ENCODE measurements around the gene SSBP3.

The SSBP3 gene

DNA sequence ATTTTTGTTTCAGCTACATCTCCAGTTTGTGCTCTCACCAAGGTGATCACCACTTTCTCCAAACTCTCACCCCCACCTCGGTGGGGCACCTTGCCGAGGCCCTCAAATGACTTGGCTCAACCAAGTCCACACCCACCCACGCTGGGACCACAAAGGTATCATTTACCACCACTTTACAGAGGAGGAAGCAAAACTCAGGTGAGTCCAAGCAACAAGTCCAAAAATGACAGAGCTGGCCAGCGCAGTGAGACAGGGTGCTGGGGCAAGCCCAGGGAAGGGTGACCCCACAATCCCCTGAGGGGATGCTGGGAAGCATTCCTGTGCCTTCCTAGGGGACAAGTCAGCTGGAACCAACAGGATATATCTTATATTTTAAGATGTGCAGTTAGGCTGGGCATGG lies 24.7 kb downstream of the SSBP3 start:
- peaks cover 11 to 95% (median 37%) of the 10 kb centered on the region in 11 experiments; a peak in 15 of 22 replicates for H4K20me1 ChIP-seq
- no peaks in the 10 kb centered on the region for H3K27me3 ChIP-seq
- peak overlapping the region in 4 of 11 experiments; percentile 17 to 40 (median 24); a peak in 4 of 22 replicates for H3K4me2 ChIP-seq
- H3K36me3 ChIP-seq = peaks cover 20 to 68% (median 37%) of the 10 kb centered on the region in 11 experiments; a peak in 21 of 22 replicates
- H3K9me3 ChIP-seq (replicated peaks in 1 of 11) = no peaks in the 10 kb centered on the region
- H3K9ac ChIP-seq = no peak overlapping the region
- H3K4me3 ChIP-seq = no peak overlapping the region
- H3K4me1 ChIP-seq = peaks cover 50 to 69% (median 63%) of the 10 kb centered on the region in 10 experiments
- no peak overlapping the region for H3K27ac ChIP-seq
- no peak for TF ChIP-seq Cebpa-rat (IDR thresholded peaks at IDR 0.05)

DNA sequence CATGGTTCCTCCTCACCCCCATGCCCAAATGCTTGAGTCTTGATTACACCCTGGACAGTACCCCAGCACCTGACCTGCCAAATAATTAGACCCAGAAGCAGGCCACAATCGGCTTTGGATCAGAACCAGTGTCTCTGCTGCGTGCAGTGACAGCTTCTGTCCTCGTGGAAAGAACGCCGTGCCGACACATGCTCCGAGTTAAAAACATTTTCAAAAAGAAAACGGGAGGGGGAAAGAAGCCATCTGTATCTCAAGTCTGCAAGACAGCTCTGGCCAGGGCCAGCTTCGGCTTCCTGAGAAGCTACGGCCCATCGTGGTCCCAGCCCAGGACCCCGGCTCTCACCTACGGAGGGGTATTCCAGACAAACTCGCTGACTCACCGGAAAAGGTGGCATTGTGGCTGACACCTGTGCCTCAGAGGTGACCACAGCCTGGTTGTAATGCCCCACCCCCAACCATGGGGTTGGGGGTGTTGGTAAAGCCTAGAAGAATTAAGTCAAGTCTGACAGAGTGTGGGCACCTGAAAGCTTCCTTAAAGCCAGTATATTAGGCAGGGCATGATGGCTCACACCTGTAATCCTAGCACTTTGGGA lies 25.8 kb downstream of the SSBP3 start:
- Histone ChIP-seq H3K27ac (no peak overlapping the region; a peak in 1 of 22 replicates), H3K4me2 (no peak overlapping the region), H4K20me1 (peaks cover 1 to 95% (median 26%) of the 10 kb centered on the region in 11 experiments; a peak in 15 of 22 replicates), H3K4me1 (peaks cover 41 to 69% (median 59%) of the 10 kb centered on the region in 10 experiments), H3K9ac (no peak overlapping the region), H3K4me3 (no peak overlapping the region), H3K27me3 (no peaks in the 10 kb centered on the region), H3K9me3 (replicated peaks in 1 of 11) (no peaks in the 10 kb centered on the region), H3K36me3 (peaks cover 22 to 59% (median 34%) of the 10 kb centered on the region in 11 experiments; a peak in 20 of 22 replicates)
- TF ChIP-seq Cebpa-rat (IDR thresholded peaks at IDR 0.05) = no peak

DNA sequence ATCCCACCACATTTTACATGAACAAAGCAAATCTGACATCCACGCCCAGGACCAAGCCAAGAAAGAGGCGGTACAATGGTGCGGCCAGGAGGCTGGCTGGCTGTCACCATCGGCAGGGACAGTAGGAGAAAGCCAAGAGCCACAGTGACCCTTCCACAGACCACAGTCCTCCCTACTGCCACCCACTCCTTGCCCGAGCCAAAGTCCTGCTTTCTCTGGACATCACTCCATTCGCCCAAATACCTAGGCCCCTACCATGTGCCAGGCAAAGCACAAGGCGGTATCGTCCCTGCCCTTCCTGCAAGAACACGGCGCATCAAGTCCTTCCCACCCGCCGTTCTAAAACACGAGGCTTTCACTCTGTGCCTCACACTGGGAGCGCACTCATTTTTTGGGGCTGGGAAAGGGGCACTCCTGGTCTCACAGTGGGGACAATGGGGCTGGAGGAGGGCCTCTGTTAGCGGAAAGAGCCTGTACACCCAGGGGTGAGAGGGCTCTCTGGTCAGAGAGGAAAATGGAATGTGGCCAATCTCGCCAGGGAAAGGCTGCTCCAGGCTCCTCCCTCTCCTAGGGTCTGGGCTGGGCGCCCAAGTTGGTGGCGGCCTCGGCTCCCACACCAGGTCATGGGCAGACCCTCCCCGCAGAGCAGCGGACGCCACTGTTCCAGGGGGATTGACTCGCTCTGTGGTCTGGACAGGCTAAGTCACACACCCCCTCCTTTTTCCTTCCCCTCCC lies 26.5 kb downstream of the SSBP3 start:
- Histone ChIP-seq H3K9me3 (replicated peaks in 1 of 11) (no peaks in the 10 kb centered on the region), H4K20me1 (peaks cover 3 to 95% (median 26%) of the 10 kb centered on the region in 11 experiments; a peak in 14 of 22 replicates), H3K36me3 (peaks cover 25 to 64% (median 33%) of the 10 kb centered on the region in 11 experiments; a peak in 20 of 22 replicates), H3K4me1 (peaks cover 34 to 67% (median 55%) of the 10 kb centered on the region in 10 experiments), H3K27me3 (no peaks in the 10 kb centered on the region), H3K4me3 (no peak overlapping the region), H3K4me2 (peak overlapping the region in 8 of 11 experiments; percentile 64 to 81 (median 76); a peak in 10 of 22 replicates), H3K9ac (0 out of 22 replicates have a peak overlapping the region, but pooled peaks of 1 of the 11 experiments have one; percentile 75), H3K27ac (peak overlapping the region in 3 of 11 experiments; percentile 77 to 85 (median 82); a peak in 5 of 22 replicates)
- no peak for TF ChIP-seq Cebpa-rat (IDR thresholded peaks at IDR 0.05)

DNA sequence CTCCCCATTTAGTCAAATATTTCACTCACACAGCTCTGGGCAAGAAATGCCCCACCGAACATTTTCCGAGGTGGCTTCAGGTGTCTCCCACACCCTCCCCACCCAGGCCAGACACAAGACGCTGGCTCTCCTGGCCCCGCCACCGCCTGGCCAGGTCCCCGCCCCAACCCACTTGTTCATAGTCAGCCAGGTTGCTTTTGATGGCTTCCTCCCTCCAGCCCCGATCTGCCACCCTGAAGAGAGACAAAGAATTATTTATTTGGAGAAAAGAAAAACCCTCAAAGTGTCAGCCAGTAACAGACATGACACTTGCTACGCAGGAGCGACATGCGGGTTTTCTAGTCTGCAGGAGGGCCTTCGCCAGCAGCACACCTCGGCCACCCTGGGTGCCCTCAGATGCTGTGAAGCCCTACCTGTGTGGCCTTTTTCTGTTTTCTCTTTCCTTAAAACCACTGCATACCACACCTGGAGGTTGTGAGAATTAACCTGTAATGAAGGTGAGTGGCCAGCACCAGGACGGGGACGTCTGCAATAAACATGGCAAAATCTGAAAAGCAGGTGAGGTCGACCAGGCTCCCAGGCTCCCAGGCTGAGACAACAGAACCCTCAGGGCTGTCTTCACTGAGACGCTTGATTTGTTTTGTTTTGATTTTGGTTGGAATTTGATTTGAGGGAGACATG lies 27.2 kb downstream of the SSBP3 start:
- Histone ChIP-seq H3K4me3 (no peak overlapping the region; a peak in 1 of 20 replicates), H3K27me3 (no peaks in the 10 kb centered on the region), H3K36me3 (peaks cover 21 to 62% (median 31%) of the 10 kb centered on the region in 11 experiments; a peak in 19 of 22 replicates), H3K4me2 (peak overlapping the region; percentile 64 to 81 (median 78)), H3K9ac (peak overlapping the region; percentile 54 to 76 (median 67)), H4K20me1 (peaks cover 7 to 95% (median 28%) of the 10 kb centered on the region in 11 experiments; a peak in 17 of 22 replicates), H3K9me3 (replicated peaks in 1 of 11) (no peaks in the 10 kb centered on the region), H3K4me1 (peaks cover 27 to 72% (median 54%) of the 10 kb centered on the region in 10 experiments), H3K27ac (peak overlapping the region in 10 of 11 experiments; percentile 24 to 86 (median 78); a peak in 18 of 22 replicates)
- TF ChIP-seq Cebpa-rat (IDR thresholded peaks at IDR 0.05) = no peak

DNA sequence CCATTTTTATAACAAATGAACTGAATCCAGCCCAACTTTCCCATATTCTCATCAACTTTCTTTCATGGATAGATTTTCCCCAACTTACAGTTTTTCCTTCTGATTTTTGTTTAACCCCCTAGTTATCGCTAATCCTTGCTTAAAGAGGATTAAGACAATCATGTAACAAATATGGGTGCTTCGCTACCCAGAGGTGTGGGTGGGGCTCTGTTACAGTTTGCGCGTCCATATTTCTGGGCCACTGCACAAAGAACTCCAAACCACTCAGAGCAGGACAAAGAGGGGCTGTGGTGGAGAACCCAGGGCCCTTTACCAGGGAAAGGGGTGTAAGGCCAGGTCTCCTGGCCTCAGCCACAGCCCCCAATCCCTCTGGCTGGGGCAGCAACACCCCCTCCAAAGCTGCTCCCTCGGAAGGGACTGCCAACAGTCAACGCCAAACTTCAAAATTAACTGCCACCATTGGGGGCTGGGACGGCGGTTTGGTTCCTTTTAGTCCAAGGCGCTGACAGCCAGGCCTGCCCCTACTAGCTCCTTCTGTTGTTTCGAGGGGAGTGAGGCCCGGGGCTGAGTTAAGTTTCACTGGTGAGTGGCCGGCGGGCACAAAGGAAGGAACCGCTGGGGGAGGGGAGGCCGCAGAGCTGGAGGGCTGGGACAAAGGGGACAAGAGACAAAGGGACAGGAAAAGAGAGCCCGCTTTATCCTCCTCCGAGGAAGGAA lies 27.9 kb downstream of the SSBP3 start:
- TF ChIP-seq Cebpa-rat (IDR thresholded peaks at IDR 0.05) = no peak
- H3K9me3 ChIP-seq (replicated peaks in 1 of 11) = no peaks in the 10 kb centered on the region
- H3K27ac ChIP-seq = peak overlapping the region in 10 of 11 experiments; percentile 24 to 86 (median 78); a peak in 18 of 22 replicates
- peaks cover 17 to 60% (median 31%) of the 10 kb centered on the region in 11 experiments; a peak in 19 of 22 replicates for H3K36me3 ChIP-seq
- peaks cover 32 to 79% (median 61%) of the 10 kb centered on the region in 10 experiments for H3K4me1 ChIP-seq
- H4K20me1 ChIP-seq = peaks cover 14 to 96% (median 35%) of the 10 kb centered on the region in 11 experiments; a peak in 18 of 22 replicates
- H3K4me2 ChIP-seq = peak overlapping the region; percentile 64 to 81 (median 78)
- peak overlapping the region; percentile 54 to 76 (median 67) for H3K9ac ChIP-seq
- no peak overlapping the region; a peak in 1 of 20 replicates for H3K4me3 ChIP-seq
- H3K27me3 ChIP-seq = no peaks in the 10 kb centered on the region

DNA sequence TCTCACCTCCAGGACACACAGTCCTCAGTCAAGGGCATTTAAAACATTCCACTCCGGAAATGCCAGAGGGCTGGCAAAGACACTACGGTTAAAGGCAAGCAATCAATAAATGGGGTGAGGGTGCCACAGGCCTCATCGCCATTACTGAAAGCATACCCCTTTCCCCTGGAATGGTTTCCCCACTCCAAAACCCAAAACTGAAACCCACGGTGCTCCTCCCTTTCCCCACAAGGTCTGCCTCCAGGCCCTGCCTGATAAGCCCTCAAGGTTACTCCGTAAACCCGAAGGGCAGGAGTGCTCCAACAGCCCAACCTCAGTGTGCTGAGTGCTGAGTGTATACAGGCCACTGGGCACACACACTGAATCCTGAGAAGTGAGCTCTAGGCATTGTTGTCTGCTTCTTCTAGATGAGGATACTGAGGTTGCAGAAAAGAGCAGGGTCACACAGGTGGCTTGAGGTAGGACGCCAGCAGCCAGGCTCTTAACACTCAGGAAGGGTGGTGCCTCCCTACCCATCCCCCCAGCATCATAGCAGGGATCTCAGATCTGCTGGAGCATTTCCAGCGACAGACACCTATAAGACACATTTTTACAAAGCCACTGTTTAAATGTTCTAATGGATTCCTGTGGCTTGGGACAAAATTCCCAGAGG lies 29.0 kb downstream of the SSBP3 start:
- peaks cover 26 to 96% (median 42%) of the 10 kb centered on the region in 11 experiments; a peak in 18 of 22 replicates for H4K20me1 ChIP-seq
- peak overlapping the region; percentile 6 to 81 (median 28); a peak in 18 of 22 replicates for H3K4me2 ChIP-seq
- no peak overlapping the region for H3K4me3 ChIP-seq
- H3K9me3 ChIP-seq (replicated peaks in 1 of 11) = no peaks in the 10 kb centered on the region
- H3K27ac ChIP-seq = 0 out of 22 replicates have a peak overlapping the region, but pooled peaks of 1 of the 11 experiments have one; percentile 1
- H3K9ac ChIP-seq = no peak overlapping the region
- peaks cover 16 to 54% (median 28%) of the 10 kb centered on the region in 11 experiments; a peak in 19 of 22 replicates for H3K36me3 ChIP-seq
- peaks cover 42 to 89% (median 71%) of the 10 kb centered on the region in 10 experiments for H3K4me1 ChIP-seq
- no peaks in the 10 kb centered on the region for H3K27me3 ChIP-seq
- TF ChIP-seq Cebpa-rat (IDR thresholded peaks at IDR 0.05) = no peak

DNA sequence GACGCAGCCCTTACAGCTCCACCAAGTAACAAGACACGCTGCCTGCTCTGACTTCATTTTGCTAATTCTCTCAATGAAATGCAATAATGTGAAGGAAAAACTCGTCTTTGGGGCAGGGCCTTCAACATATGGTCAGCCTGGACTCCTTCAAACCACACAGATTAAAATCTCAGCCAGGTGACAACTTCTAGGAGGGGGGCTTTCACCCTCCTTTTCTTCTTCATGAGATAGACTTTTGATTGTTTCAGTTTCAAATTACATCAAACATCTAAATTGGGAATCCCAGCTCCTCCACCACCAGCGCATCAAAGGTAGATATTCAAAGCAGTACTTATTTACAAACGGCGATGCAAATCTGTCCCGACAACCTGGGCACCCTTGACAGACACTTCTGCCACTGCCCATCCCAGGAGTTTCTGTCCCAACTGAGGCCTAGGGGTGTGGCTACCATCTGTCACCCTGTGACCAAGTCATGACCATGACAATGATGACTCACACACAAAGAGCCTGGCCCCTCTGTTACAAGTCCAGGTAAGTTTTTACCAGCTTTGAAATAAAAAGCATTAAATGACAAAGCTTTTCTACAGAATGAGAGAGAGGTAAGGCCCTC lies 29.7 kb downstream of the SSBP3 start:
- H3K27ac ChIP-seq = 0 out of 22 replicates have a peak overlapping the region, but pooled peaks of 1 of the 11 experiments have one; percentile 1
- no peaks in the 10 kb centered on the region for H3K27me3 ChIP-seq
- no peak overlapping the region for H3K4me3 ChIP-seq
- peaks cover 42 to 85% (median 68%) of the 10 kb centered on the region in 10 experiments for H3K4me1 ChIP-seq
- no peak overlapping the region for H3K9ac ChIP-seq
- no peaks in the 10 kb centered on the region for H3K9me3 ChIP-seq (replicated peaks in 1 of 11)
- H3K4me2 ChIP-seq = peak overlapping the region; percentile 6 to 81 (median 28); a peak in 16 of 22 replicates
- no peak for TF ChIP-seq Cebpa-rat (IDR thresholded peaks at IDR 0.05)
- peaks cover 12 to 54% (median 26%) of the 10 kb centered on the region in 11 experiments; a peak in 20 of 22 replicates for H3K36me3 ChIP-seq
- peaks cover 32 to 96% (median 46%) of the 10 kb centered on the region in 11 experiments; a peak in 18 of 22 replicates for H4K20me1 ChIP-seq

Measured in BLaER1 treated with 17β-estradiol and CSF1 and Interleukin-3, amounts not matched to agents 10 nM and 100 nM (cell line).